Astrocyte (in vitro differentiated cells and primary cell): ENCODE data around the gene ENG.

Experiments used
- EZH2 ChIP-seq: IDR thresholded peaks from 2 replicates; pipeline ENCODE4 v1.6.1; 2012; ENCODE audit warnings: mild to moderate bottlenecking, low read length, inconsistent platforms; ENCODE audit not compliant: insufficient read depth
- TF ChIP-seq, protein P1 (sequence below): IDR thresholded peaks from 2 replicates; pipeline ENCODE4 v1.5.1; 2011; ENCODE audit warnings: low read depth, mild to moderate bottlenecking, inconsistent platforms, low read length, moderate library complexity; ENCODE audit not compliant: insufficient read depth

DNA sequence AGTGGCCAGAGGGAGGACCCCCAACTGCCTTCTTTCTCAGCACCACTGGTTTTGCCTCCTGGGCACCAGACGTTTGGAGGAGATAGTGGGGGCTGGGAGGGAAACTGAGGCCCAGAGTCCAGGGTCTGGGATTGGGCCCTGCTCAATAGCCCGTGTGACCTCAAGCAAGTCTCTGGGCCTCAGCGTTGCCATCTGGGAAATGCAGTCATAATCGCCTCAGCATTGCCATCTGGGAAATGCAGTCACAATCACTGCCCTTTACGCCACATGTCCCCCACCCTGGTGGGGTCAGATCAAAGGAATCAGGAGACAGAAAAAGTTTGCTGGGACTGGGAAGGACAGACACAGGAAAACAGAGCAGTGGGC, 77.6 kb downstream of the ENG start:
- TF ChIP-seq, protein P1, sequence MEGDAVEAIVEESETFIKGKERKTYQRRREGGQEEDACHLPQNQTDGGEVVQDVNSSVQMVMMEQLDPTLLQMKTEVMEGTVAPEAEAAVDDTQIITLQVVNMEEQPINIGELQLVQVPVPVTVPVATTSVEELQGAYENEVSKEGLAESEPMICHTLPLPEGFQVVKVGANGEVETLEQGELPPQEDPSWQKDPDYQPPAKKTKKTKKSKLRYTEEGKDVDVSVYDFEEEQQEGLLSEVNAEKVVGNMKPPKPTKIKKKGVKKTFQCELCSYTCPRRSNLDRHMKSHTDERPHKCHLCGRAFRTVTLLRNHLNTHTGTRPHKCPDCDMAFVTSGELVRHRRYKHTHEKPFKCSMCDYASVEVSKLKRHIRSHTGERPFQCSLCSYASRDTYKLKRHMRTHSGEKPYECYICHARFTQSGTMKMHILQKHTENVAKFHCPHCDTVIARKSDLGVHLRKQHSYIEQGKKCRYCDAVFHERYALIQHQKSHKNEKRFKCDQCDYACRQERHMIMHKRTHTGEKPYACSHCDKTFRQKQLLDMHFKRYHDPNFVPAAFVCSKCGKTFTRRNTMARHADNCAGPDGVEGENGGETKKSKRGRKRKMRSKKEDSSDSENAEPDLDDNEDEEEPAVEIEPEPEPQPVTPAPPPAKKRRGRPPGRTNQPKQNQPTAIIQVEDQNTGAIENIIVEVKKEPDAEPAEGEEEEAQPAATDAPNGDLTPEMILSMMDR, result no peak
- TF ChIP-seq EZH2, result no peak
